Chondrocyte (in vitro differentiated cells): ENCODE measurements around the gene CFAP74. TPM values are rescaled to one million over a fixed set of nuclear protein-coding genes. Genes with fewer than 3 reads are reported as not detected.

Experiments
- DNase-seq: peaks from one replicate; pipeline ENCODE4 v3.0.0; 2021; ENCODE audit warnings: mixed read lengths, low spot score
- H3K27ac Mint-ChIP-seq: one replicate; pipeline ENCODE4 v1.8.0; 2021; ENCODE audit warnings: mild to moderate bottlenecking, moderate library complexity, mixed read lengths; ENCODE audit not compliant: unreplicated experiment
- H3K27me3 Mint-ChIP-seq: 2 replicates; pipeline ENCODE4 v1.8.0; 2021; ENCODE audit warnings: low read depth, mixed read lengths
- H3K36me3 Mint-ChIP-seq: 2 replicates; pipeline ENCODE4 v1.8.0; 2021; ENCODE audit warnings: low read depth, mixed read lengths
- H3K4me1 Mint-ChIP-seq: 2 replicates; pipeline ENCODE4 v1.8.0; 2021; ENCODE audit warnings: low read depth, mild to moderate bottlenecking, mixed read lengths
- H3K4me3 Mint-ChIP-seq: one replicate; pipeline ENCODE4 v1.8.0; 2021; ENCODE audit warnings: mild to moderate bottlenecking, moderate library complexity, mixed read lengths; ENCODE audit not compliant: unreplicated experiment
- H3K9me3 Mint-ChIP-seq: 2 replicates; pipeline ENCODE4 v1.8.0; 2021; ENCODE audit warnings: low read depth, mixed read lengths
- total RNA-seq: library from RNA; stranded (reverse); gene quantifications from 3 replicates; pipeline ENCODE4 v1.2.1, GENCODE V29; 2021
- TF ChIP-seq, protein P1 (sequence below): fragments of 200-600 bp; sonication (generic); IDR thresholded peaks from 2 replicates; pipeline ENCODE4 v1.5.0; 2021; ENCODE audit warnings: antibody characterized with exemption, mild to moderate bottlenecking, moderate library complexity

CFAP74 gene
- total RNA-seq, 1 donor from 2014 or later: not detected

DNA sequence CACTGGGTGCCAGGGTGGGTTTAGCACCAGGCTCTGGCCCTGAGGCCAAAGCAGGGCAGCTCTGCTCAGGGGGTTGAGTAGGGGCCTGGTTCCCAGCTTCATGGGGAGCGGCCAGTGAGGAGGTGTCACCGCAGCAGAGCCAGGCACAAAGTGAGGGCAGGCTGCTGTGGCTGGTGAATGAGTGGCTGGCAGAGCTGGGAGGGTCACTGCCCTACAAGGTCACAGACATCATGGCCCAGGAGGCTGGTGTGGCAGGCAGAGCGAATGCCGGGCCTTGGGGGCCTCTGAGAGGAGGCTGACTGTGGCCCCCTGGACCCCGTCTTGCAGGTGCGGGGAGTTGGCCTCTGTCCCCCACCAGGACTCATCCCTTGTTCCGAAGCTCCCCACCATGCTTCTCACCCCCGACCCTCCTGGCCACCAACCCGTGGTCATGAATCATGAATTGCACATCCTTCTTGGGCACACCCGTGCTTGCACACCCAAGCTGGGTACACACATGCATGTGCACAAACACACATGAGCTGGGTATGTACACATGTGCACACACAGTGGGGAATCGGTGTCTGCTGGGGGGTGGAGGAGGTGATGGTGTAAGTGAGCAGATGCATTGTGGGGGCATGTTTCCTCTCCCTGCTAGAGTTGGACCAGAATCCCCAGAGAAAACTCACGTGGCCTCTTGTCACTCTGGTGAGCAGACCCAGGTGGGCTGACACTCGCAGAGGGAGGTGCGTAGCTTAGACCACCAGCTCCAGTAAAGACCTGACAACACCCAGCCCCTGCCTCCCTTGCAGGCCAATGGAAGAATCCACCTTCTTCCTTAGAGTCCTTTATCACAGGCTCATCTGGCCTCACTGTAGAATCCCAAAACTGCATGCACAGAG, 107.9 kb downstream of the CFAP74 start:
- H3K27me3 Mint-ChIP-seq: no peaks in the 10 kb centered on the region
- H3K9me3 Mint-ChIP-seq: no peaks in the 10 kb centered on the region
- no peak overlapping the region for H3K4me3 Mint-ChIP-seq
- H3K36me3 Mint-ChIP-seq: no peaks in the 10 kb centered on the region
- TF ChIP-seq, protein P1, sequence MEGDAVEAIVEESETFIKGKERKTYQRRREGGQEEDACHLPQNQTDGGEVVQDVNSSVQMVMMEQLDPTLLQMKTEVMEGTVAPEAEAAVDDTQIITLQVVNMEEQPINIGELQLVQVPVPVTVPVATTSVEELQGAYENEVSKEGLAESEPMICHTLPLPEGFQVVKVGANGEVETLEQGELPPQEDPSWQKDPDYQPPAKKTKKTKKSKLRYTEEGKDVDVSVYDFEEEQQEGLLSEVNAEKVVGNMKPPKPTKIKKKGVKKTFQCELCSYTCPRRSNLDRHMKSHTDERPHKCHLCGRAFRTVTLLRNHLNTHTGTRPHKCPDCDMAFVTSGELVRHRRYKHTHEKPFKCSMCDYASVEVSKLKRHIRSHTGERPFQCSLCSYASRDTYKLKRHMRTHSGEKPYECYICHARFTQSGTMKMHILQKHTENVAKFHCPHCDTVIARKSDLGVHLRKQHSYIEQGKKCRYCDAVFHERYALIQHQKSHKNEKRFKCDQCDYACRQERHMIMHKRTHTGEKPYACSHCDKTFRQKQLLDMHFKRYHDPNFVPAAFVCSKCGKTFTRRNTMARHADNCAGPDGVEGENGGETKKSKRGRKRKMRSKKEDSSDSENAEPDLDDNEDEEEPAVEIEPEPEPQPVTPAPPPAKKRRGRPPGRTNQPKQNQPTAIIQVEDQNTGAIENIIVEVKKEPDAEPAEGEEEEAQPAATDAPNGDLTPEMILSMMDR: no peak
- no peak for DNase-seq
- peaks cover 20% of the 10 kb centered on the region for H3K4me1 Mint-ChIP-seq
- H3K27ac Mint-ChIP-seq: no peak overlapping the region

DNA sequence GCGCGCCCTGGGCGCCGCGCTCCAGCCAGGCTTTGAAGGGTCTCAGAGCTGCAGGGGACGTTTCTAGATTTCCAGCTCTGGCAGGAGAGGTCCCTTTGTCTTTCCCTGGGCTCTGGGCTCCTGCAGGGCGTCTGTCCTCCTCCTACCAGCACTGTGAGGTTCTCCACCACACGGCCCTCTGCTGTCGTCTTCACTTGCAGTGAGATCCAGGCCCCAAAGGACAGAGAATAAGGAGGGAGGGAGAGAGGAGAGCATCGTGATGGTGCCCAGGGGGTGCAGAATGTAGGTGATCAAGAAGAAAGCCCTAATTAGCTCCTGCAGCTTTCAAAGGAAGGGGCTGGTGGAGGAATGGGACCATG, 108.5 kb downstream of the CFAP74 start:
- DNase-seq: no peak
- Mint-ChIP-seq H3K36me3 (no peaks in the 10 kb centered on the region), H3K4me1 (peaks cover 20% of the 10 kb centered on the region), H3K9me3 (no peaks in the 10 kb centered on the region), H3K27ac (no peak overlapping the region), H3K4me3 (no peak overlapping the region), H3K27me3 (no peaks in the 10 kb centered on the region)
- TF ChIP-seq, protein P1: no peak

DNA sequence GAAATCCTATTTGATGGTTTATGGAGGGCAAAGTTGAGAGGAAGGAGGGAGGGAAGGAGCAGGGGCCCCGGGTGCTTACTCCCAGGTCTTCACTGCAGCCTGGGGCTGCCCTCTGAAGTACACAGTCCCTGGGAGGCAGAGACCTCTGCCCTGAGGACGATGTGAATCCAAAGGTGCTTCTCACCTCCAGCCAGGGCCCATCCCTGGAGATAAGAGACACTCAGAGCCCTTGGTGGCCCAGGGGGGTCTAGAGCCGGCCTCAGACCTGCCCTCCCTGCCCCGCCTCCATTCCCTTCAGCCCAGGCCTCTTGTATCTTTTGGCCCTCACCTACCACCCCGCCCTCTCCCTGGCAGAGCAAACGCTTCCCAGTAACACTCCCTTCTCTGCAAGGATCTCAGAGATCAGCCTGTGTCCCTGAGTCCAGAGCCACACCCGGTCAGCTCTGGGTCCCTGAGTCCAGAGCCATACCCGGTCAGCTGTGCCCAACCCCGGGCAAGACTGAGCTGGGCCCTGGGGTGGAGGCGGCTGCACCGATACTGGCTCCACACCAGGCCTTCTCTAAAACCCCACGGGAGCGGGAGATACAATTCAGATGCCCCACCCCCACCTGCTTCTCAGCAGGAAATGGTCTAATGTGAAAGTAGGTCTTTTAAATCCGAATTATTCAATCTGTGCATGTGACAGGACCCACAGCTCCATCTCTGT, 109.1 kb downstream of the CFAP74 start:
- TF ChIP-seq, protein P1: no peak
- Mint-ChIP-seq H3K9me3 (no peaks in the 10 kb centered on the region), H3K4me1 (peaks cover 20% of the 10 kb centered on the region), H3K27me3 (no peaks in the 10 kb centered on the region), H3K36me3 (no peaks in the 10 kb centered on the region), H3K4me3 (no peak overlapping the region), H3K27ac (peak overlapping the region; percentile 43)
- DNase-seq: no peak

DNA sequence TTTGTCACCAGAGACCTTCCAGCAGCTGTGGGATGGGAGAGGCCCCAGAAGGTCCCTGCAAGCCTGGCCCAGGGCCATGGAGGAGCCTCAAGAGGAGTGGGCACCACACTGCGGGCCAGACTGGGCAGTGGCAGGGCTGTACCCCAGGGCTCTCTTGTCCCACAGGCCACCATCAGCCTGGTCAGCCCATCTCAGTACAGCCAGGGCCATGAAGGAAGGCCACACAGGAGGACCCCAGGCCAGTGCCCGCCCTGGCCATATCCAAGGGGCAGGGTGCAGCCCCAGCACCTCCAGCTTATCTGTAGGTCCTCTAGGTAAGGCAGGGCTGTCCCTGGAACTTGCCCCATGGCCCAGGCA, 109.6 kb downstream of the CFAP74 start:
- Mint-ChIP-seq H3K9me3 (no peaks in the 10 kb centered on the region), H3K4me1 (peaks cover 24% of the 10 kb centered on the region), H3K27me3 (no peaks in the 10 kb centered on the region), H3K4me3 (no peak overlapping the region), H3K27ac (no peak overlapping the region), H3K36me3 (no peaks in the 10 kb centered on the region)
- TF ChIP-seq, protein P1: no peak
- DNase-seq: no peak

DNA sequence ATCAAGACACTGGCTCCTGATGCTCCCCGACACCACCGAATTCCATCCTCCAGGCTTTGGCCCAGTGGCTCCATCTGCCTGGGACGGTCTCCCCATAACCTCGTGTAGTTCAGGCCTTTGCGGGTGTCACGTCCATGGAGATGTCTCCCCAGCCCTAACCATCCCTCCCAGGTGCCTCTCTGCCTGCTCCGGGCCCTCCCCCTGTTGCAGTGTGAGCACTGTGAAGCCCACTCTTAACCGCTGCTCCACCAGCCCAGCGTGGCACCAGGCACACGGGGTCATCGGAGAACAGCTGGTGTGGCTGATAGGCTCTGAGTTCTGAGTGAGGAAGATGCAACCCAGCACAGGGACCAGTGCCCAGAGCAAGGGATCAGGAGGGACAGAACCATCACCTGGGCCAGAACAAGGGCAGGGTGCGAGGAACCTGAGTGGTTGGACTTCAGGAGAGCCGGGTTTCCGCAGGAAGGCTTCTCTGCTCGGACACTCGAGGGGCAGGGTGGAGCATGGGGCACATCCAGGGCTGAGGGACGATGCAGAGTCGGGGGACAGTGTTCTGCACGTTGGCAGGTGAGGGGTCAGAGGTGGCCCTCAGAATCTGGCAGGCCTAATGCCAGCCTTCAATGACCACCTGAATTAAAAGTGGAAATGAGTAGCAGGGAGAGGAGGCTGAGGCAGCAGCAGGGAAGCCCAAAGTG, 110.1 kb downstream of the CFAP74 start:
- DNase-seq: no peak
- Mint-ChIP-seq H3K4me3 (no peak overlapping the region), H3K9me3 (no peaks in the 10 kb centered on the region), H3K4me1 (peaks cover 29% of the 10 kb centered on the region), H3K27me3 (no peaks in the 10 kb centered on the region), H3K27ac (no peak overlapping the region), H3K36me3 (no peaks in the 10 kb centered on the region)
- TF ChIP-seq, protein P1: no peak
